ENCODE measurements around the gene ANKDD1B.

Gene ANKDD1B

GRCh38 chr5:75611311-75612225 lies at the start of gene ANKDD1B:
ANKDD1B (plus strand) TSS chr5:75611453; CDS start chr5:75611635, 182 bp downstream.
- TF ChIP-seq TCF12 (IDR thresholded peaks at IDR 0.05; ENCODE audit: low read depth) (no peak), MAX (IDR thresholded peaks at IDR 0.05) (no peak), ZBTB7A (IDR thresholded peaks at IDR 0.05; ENCODE audit: low read depth) (no peak), NFIC (IDR thresholded peaks at IDR 0.05) (no peak), CREB1 (IDR thresholded peaks at IDR 0.05; ENCODE audit: low read depth) (no peak), FOXM1 (IDR thresholded peaks at IDR 0.05; ENCODE audit: borderline replicate concordance, low read depth) (no peak), TEAD4 (IDR thresholded peaks at IDR 0.05) (no peak), EP300 (IDR thresholded peaks at IDR 0.05; ENCODE audit: borderline replicate concordance) (no peak), TAF1 (IDR thresholded peaks at IDR 0.05; ENCODE audit: low read depth) (no peak), REST (IDR thresholded peaks at IDR 0.05; ENCODE audit: low read depth) (no peak), RAD21 (IDR thresholded peaks at IDR 0.05; ENCODE audit: low read depth) (no peak), USF1 (IDR thresholded peaks at IDR 0.05) (no peak), EGR1 (IDR thresholded peaks at IDR 0.05) (no peak), YY1 (IDR thresholded peaks at IDR 0.05; ENCODE audit: low read depth) (no peak), CEBPB (IDR thresholded peaks at IDR 0.05) (no peak)

GRCh38 chr5:75565991-75566709 lies 45.1 kb upstream of the ANKDD1B start:
- TF ChIP-seq EGR1 (IDR thresholded peaks at IDR 0.05) = peak; percentile 74

GRCh38 chr5:75566710-75567309 lies 44.4 kb upstream of the ANKDD1B start:
- TF ChIP-seq YY1 (IDR thresholded peaks at IDR 0.05; ENCODE audit: low read depth) (peak; percentile 72; the same call in 1 of the 2 replicates), RAD21 (IDR thresholded peaks at IDR 0.05; ENCODE audit: low read depth) (no peak), TCF12 (IDR thresholded peaks at IDR 0.05; ENCODE audit: low read depth) (peak; percentile 52; the same call in 1 of the 2 replicates), FOXM1 (IDR thresholded peaks at IDR 0.05; ENCODE audit: borderline replicate concordance, low read depth) (peak; percentile 56; the same call in 1 of the 2 replicates), CREB1 (IDR thresholded peaks at IDR 0.05; ENCODE audit: low read depth) (no peak), EP300 (IDR thresholded peaks at IDR 0.05; ENCODE audit: borderline replicate concordance) (peak; percentile 72; the same call in 1 of the 2 replicates), NFIC (IDR thresholded peaks at IDR 0.05) (peak; percentile 82), TEAD4 (IDR thresholded peaks at IDR 0.05) (peak; percentile 81)

GRCh38 chr5:75567710-75568109 lies 43.5 kb upstream of the ANKDD1B start:
- no peak for TF ChIP-seq CREB1 (IDR thresholded peaks at IDR 0.05; ENCODE audit: low read depth)
- no peak for TF ChIP-seq TEAD4 (IDR thresholded peaks at IDR 0.05)
- TF ChIP-seq YY1 (IDR thresholded peaks at IDR 0.05; ENCODE audit: low read depth) = no peak
- TF ChIP-seq EP300 (IDR thresholded peaks at IDR 0.05; ENCODE audit: borderline replicate concordance) = no peak
- no peak for TF ChIP-seq RAD21 (IDR thresholded peaks at IDR 0.05; ENCODE audit: low read depth)
- TF ChIP-seq TAF1 (IDR thresholded peaks at IDR 0.05; ENCODE audit: low read depth) = no peak
- no peak for TF ChIP-seq FOXM1 (IDR thresholded peaks at IDR 0.05; ENCODE audit: borderline replicate concordance, low read depth)

GRCh38 chr5:75568202-75568601 lies 43.1 kb upstream of the ANKDD1B start:
- TF ChIP-seq RAD21 (IDR thresholded peaks at IDR 0.05; ENCODE audit: low read depth) = no peak

GRCh38 chr5:75571547-75571946 lies 39.7 kb upstream of the ANKDD1B start:
- TF ChIP-seq CREB1 (IDR thresholded peaks at IDR 0.05; ENCODE audit: low read depth) = no peak
- no peak for TF ChIP-seq ZBTB7A (IDR thresholded peaks at IDR 0.05; ENCODE audit: low read depth)
- no peak for TF ChIP-seq YY1 (IDR thresholded peaks at IDR 0.05; ENCODE audit: low read depth)
- no peak for TF ChIP-seq MAX (IDR thresholded peaks at IDR 0.05)

- TF ChIP-seq NFIC (IDR thresholded peaks at IDR 0.05) (no peak), USF1 (IDR thresholded peaks at IDR 0.05) (no peak), CREB1 (IDR thresholded peaks at IDR 0.05; ENCODE audit: low read depth) (no peak), EGR1 (IDR thresholded peaks at IDR 0.05) (no peak), YY1 (IDR thresholded peaks at IDR 0.05; ENCODE audit: low read depth) (no peak)
Measured at GRCh38 chr5:75574791-75575190, 36.5 kb upstream of the ANKDD1B start.

Data from Ishikawa (cell line).